H1 (cell line): ENCODE measurements around the gene SMIM34. TPM values are rescaled to one million over a fixed set of nuclear protein-coding genes. Genes with fewer than 3 reads are reported as not detected.
A peak's percentile ranks its signal among the peaks of the same experiment; 100 is the strongest.

Source experiments
- CTCF ChIA-PET: fragments of 300-600 bp; sonication (Branson Sonifier 250); formaldehyde crosslinking; loops from one replicate; lab custom pipeline; 2021; ENCODE audit not compliant: partially characterized antibody; lab: Charles Lee
- POLR2A ChIA-PET: fragments of 300-600 bp; sonication (Branson Sonifier 250); formaldehyde crosslinking; loops from one replicate; lab custom pipeline; 2021; ENCODE audit warnings: inconsistent platforms; ENCODE audit not compliant: partially characterized antibody; lab: Charles Lee
- DNase-seq, 2 experiments: peaks; one replicate each; pipeline versions ENCODE4 v3.0.0 to v3.0.0-alpha.2; 2010 to 2022; ENCODE audit warnings: low spot score in 2 of 2, low read depth in 1 of 2, mixed read lengths in 1 of 2
- FAIRE-seq: peaks from 2 replicates; lab custom pipeline; 2011; peaks lifted over from hg19 to GRCh38; lab: Jason Lieb, UNC
- H2AFZ ChIP-seq: 2 replicates; pipeline ENCODE4 v1.8.1; 2012; ENCODE audit warnings: low read length, inconsistent platforms
- H2AK5ac ChIP-seq: 2 replicates; pipeline ENCODE4 v1.6.1; 2013; ENCODE audit warnings: low read depth, low read length
- H2BK120ac ChIP-seq: replicated peaks from 2 replicates; pipeline ENCODE3; 2013; ENCODE audit warnings: low read depth, low read length, inconsistent platforms
- H2BK12ac ChIP-seq: 2 replicates; pipeline ENCODE4 v1.6.1; 2013; ENCODE audit warnings: low read depth, low read length
- H2BK15ac ChIP-seq: 2 replicates; pipeline ENCODE4 v1.6.1; 2013; ENCODE audit warnings: low read length
- H2BK20ac ChIP-seq: 2 replicates; pipeline ENCODE4 v1.6.1; 2013; ENCODE audit warnings: low read length
- H2BK5ac ChIP-seq: 2 replicates; pipeline ENCODE4 v1.6.1; 2013; ENCODE audit warnings: low read depth, low read length
- H3K14ac ChIP-seq: 2 replicates; pipeline ENCODE4 v1.6.1; 2013; ENCODE audit warnings: inconsistent platforms; ENCODE audit not compliant: insufficient read length
- H3K18ac ChIP-seq: 2 replicates; pipeline ENCODE4 v1.6.1; 2013; ENCODE audit warnings: low read length; ENCODE audit errors: extremely low read depth
- H3K23ac ChIP-seq: 2 replicates; pipeline ENCODE4 v1.6.1; 2013; ENCODE audit warnings: inconsistent platforms; ENCODE audit not compliant: insufficient read length
- H3K23me2 ChIP-seq: 2 replicates; pipeline ENCODE4 v1.6.1; 2013; ENCODE audit warnings: low read depth, low read length
- H3K27ac ChIP-seq: 2 replicates; pipeline ENCODE4 v1.6.1; 2011; ENCODE audit warnings: low read depth, low read length, inconsistent platforms
- H3K27me3 ChIP-seq, 4 experiments: replicated peaks in 1 of 4; 1 replicate in 1 of 4; 2 replicates in 3 of 4; pipeline versions ENCODE4 v1.6.1 to v1.8.1; 2011 to 2013; ENCODE audit warnings: low read length in 3 of 4, mild to moderate bottlenecking in 3 of 4, inconsistent platforms in 2 of 4, mixed read lengths in 2 of 4, moderate library complexity in 1 of 4; ENCODE audit not compliant: control insufficient read depth in 3 of 4, insufficient read depth in 3 of 4; ENCODE audit errors: extremely low read depth in 1 of 4
- H3K36me3 ChIP-seq, 4 experiments: 2 replicates each; pipeline versions ENCODE4 v1.6.1 to v1.8.1; 2011 to 2013; ENCODE audit warnings: mild to moderate bottlenecking in 4 of 4, low read length in 3 of 4, moderate library complexity in 2 of 4, control low read depth in 1 of 4, inconsistent platforms in 1 of 4; ENCODE audit not compliant: insufficient read depth in 4 of 4, control insufficient read depth in 2 of 4
- H3K4ac ChIP-seq: replicated peaks from 2 replicates; pipeline ENCODE3; 2013; ENCODE audit warnings: low read length, low read depth, mixed read lengths, inconsistent platforms; ENCODE audit not compliant: insufficient read length
- H3K4me1 ChIP-seq, 4 experiments: replicated peaks in 1 of 4; 1 replicate in 1 of 4; 2 replicates in 3 of 4; pipeline versions ENCODE4 v1.6.1 to v1.8.1; 2011 to 2013; ENCODE audit warnings: low read length in 3 of 4, inconsistent platforms in 2 of 4, mixed read lengths in 1 of 4; ENCODE audit not compliant: insufficient read depth in 4 of 4, control insufficient read depth in 3 of 4
- H3K4me2 ChIP-seq, 2 experiments: 2 replicates each; pipeline versions ENCODE4 v1.6.1 to v1.8.1; 2011 to 2013; ENCODE audit warnings: low read depth in 2 of 2, low read length in 2 of 2, control low read depth in 1 of 2, inconsistent platforms in 1 of 2, mild to moderate bottlenecking in 1 of 2; ENCODE audit not compliant: insufficient read depth in 1 of 2
- H3K4me3 ChIP-seq, 4 experiments: fragments of 200-600, 300-600 bp in 1 of 4; sonication (generic), shearing (Covaris generic), sonication (Bioruptor Twin) in 1 of 4; 2 replicates each; pipeline versions ENCODE4 v1.5.1 to v1.8.1; 2011 to 2016; ENCODE audit warnings: low read length in 4 of 4, low read depth in 3 of 4, control low read depth in 2 of 4, inconsistent platforms in 2 of 4, mild to moderate bottlenecking in 2 of 4, mixed read lengths in 1 of 4, moderate library complexity in 1 of 4; ENCODE audit not compliant: insufficient read depth in 2 of 4; ENCODE audit errors: extremely low read depth in 1 of 4
- H3K56ac ChIP-seq: replicated peaks from 2 replicates; pipeline ENCODE3; 2013; ENCODE audit warnings: low read depth, mild to moderate bottlenecking, mixed read lengths, low read length, inconsistent platforms; ENCODE audit not compliant: insufficient read length
- H3K79me1 ChIP-seq: 2 replicates; pipeline ENCODE4 v1.6.1; 2013; ENCODE audit warnings: low read depth, low read length, control low read depth
- H3K79me2 ChIP-seq, 2 experiments: 2 replicates each; pipeline versions ENCODE4 v1.6.1 to v1.8.1; 2012 to 2013; ENCODE audit warnings: low read length in 2 of 2, mild to moderate bottlenecking in 2 of 2, inconsistent platforms in 1 of 2; ENCODE audit not compliant: insufficient read depth in 2 of 2, control insufficient read depth in 1 of 2
- H3K9ac ChIP-seq, 4 experiments: replicated peaks in 1 of 4; 1 replicate in 1 of 4; 2 replicates in 3 of 4; pipeline versions ENCODE4 v1.6.1 to v1.8.1; 2011 to 2013; ENCODE audit warnings: low read depth in 3 of 4, low read length in 3 of 4, control low read depth in 2 of 4, mild to moderate bottlenecking in 2 of 4, moderate library complexity in 2 of 4, inconsistent platforms in 1 of 4; ENCODE audit errors: extremely low read depth in 1 of 4
- H3K9me3 ChIP-seq, 2 experiments: 2 replicates each; pipeline versions ENCODE4 v1.6.1 to v1.8.1; 2012 to 2013; ENCODE audit warnings: mild to moderate bottlenecking in 2 of 2, moderate library complexity in 2 of 2, control low read depth in 1 of 2, inconsistent platforms in 1 of 2, low read depth in 1 of 2, low read length in 1 of 2, mixed read lengths in 1 of 2; ENCODE audit not compliant: insufficient read depth in 2 of 2
- H4K20me1 ChIP-seq, 2 experiments: replicated peaks in 1 of 2; 2 replicates each; pipeline versions ENCODE3 to v1.8.1; 2011 to 2013; ENCODE audit warnings: inconsistent platforms in 2 of 2, low read length in 2 of 2, mild to moderate bottlenecking in 1 of 2; ENCODE audit not compliant: insufficient read depth in 2 of 2, control insufficient read depth in 1 of 2
- H4K5ac ChIP-seq: 2 replicates; pipeline ENCODE4 v1.6.1; 2013; ENCODE audit warnings: low read length, low read depth, mixed read lengths, inconsistent platforms; ENCODE audit not compliant: insufficient read length
- H4K8ac ChIP-seq: 2 replicates; pipeline ENCODE4 v1.8.0; 2013; ENCODE audit warnings: mild to moderate bottlenecking, moderate library complexity, low read length, inconsistent platforms; ENCODE audit not compliant: insufficient read depth; ENCODE audit errors: extremely low read depth
- H4K91ac ChIP-seq: replicated peaks from 2 replicates; pipeline ENCODE3; 2013; ENCODE audit warnings: low read length, mixed read lengths, inconsistent platforms; ENCODE audit not compliant: insufficient read length
- CBX8 ChIP-seq: fragments of 300-800, 300-1000 bp; sonication (generic); IDR thresholded peaks from 2 replicates; pipeline ENCODE4 v1.7.1; 2016; ENCODE audit warnings: low read depth, low read length, borderline replicate concordance
- CHD2 ChIP-seq: IDR thresholded peaks from 2 replicates; pipeline ENCODE4 v1.6.1; 2012; ENCODE audit warnings: low read length, improper control_type of control experiment
- EP300 ChIP-seq, 2 experiments: IDR thresholded peaks; 1 replicate in 1 of 2; 2 replicates in 1 of 2; pipeline ENCODE4 v1.6.1; 2011 to 2012; ENCODE audit warnings: low read depth in 2 of 2, low read length in 2 of 2, mild to moderate bottlenecking in 2 of 2, borderline replicate concordance in 1 of 2, inconsistent platforms in 1 of 2, moderate library complexity in 1 of 2
- EZH2 ChIP-seq: fragments of 200-600 bp; sonication (generic); IDR thresholded peaks from 2 replicates; pipeline ENCODE4 v1.7.1; 2012; ENCODE audit warnings: low read depth, mild to moderate bottlenecking, moderate library complexity, low read length, inconsistent platforms; ENCODE audit not compliant: severe bottlenecking
- KDM4A ChIP-seq: IDR thresholded peaks from one replicate; pipeline ENCODE4 v1.7.1; 2012; ENCODE audit warnings: low read depth, mild to moderate bottlenecking, moderate library complexity, low read length, inconsistent platforms; ENCODE audit not compliant: severe bottlenecking
- MAX ChIP-seq: IDR thresholded peaks from 2 replicates; pipeline ENCODE4 v1.6.1; 2012; ENCODE audit warnings: inconsistent platforms
- RAD21 ChIP-seq, 2 experiments: IDR thresholded peaks in 1 of 2; conservative IDR thresholded peaks in 1 of 2; 2 replicates each; pipeline ENCODE4 v1.6.1; 2011; ENCODE audit warnings: low read depth in 2 of 2, low read length in 2 of 2, improper control_type of control experiment in 1 of 2, inconsistent platforms in 1 of 2, mild to moderate bottlenecking in 1 of 2, moderate library complexity in 1 of 2
- SAP30 ChIP-seq: fragments of 300-600 bp; sonication (generic); IDR thresholded peaks from 2 replicates; pipeline ENCODE4 v1.7.1; 2012; ENCODE audit warnings: low read length, moderate library complexity, mild to moderate bottlenecking, inconsistent platforms; ENCODE audit not compliant: insufficient read depth, insufficient replicate concordance
- SIX5 ChIP-seq: IDR thresholded peaks from 2 replicates; pipeline ENCODE4 v1.6.1; 2011; ENCODE audit warnings: mild to moderate bottlenecking, low read depth, low read length
- TAF1 ChIP-seq: IDR thresholded peaks from 2 replicates; pipeline ENCODE4 v1.6.1; 2011; ENCODE audit warnings: mild to moderate bottlenecking, low read depth, low read length
- TCF12 ChIP-seq: IDR thresholded peaks from 2 replicates; pipeline ENCODE4 v1.6.1; 2011; ENCODE audit warnings: low read depth, mild to moderate bottlenecking, low read length
- WGBS, 2 experiments: shearing (Covaris generic) in 1 of 2; methylation state at CpG; one replicate each; pipeline versions ENCODE4 v1.1.6 to v1.1.7; 2013 to 2015; ENCODE audit warnings: low lambda C conversion rate in 2 of 2, mixed read lengths in 2 of 2, inconsistent platforms in 1 of 2, low coverage in 1 of 2, missing lambda C conversion rate in 1 of 2; ENCODE audit not compliant: insufficient replicate concordance in 2 of 2, insufficient coverage in 1 of 2, insufficient read length in 1 of 2; ENCODE audit errors: extremely low coverage in 1 of 2, missing lambda C conversion rate in 1 of 2; 5-methylcytosine and 5-hydroxymethylcytosine counted together
- polyA plus RNA-seq, 7 experiments: library from polyadenylated mRNA; depleted of rRNA in 3 of 7; stranded (reverse) in 5 of 7; unstranded in 2 of 7; fragments of >200 nt in 5 of 7; fragments of 200-250 nt in 2 of 7; gene quantifications; 1 replicate in 5 of 7; 2 replicates in 1 of 7; 4 replicates in 1 of 7; pipeline versions ENCODE4 v1.2.1 to v1.2.3, GENCODE V29; 2011 to 2013; ENCODE audit warnings: missing spikeins in 2 of 7, mixed read lengths in 2 of 7
- total RNA-seq: library from RNA; stranded (reverse); fragmentation: NEBNext Ultra II Directional; extraction: Animal tissue kit (Norgen Biotek cat#: 25700); gene quantifications from 2 replicates; pipeline ENCODE4 v1.2.1, GENCODE V29; 2021

SMIM34 gene
- total and polyA plus RNA-seq, 2 of the 8 experiments (the other 6 are each of a cell fraction or from before 2014, with no cell fraction given), result not detected

- H4K8ac ChIP-seq, result no peak overlapping the region
- no peaks in the 10 kb centered on the region for H3K23me2 ChIP-seq
- peaks cover 0 to 3% (median 0%) of the 10 kb centered on the region in 4 experiments; a peak in 3 of 7 replicates for H3K4me1 ChIP-seq
- H3K4ac ChIP-seq, result no peak overlapping the region
- ChIA-PET POLR2A (no interaction called here), CTCF (interaction anchor here (1.8 kb wide), 1 partner anchor 10 kb away, joined by 6 read pairs; no protein-coding TSS in a partner anchor)
- H3K18ac ChIP-seq, result no peak overlapping the region
- H3K56ac ChIP-seq, result no peak overlapping the region
- H3K23ac ChIP-seq, result no peak overlapping the region
- no peak overlapping the region for H2BK120ac ChIP-seq
- no peak overlapping the region for H4K5ac ChIP-seq
- no peak overlapping the region for H3K4me3 ChIP-seq
- H2AFZ ChIP-seq, result no peak overlapping the region
- H3K9ac ChIP-seq, result no peak overlapping the region
- H3K27me3 ChIP-seq, result no peaks in the 10 kb centered on the region; a peak in 1 of 7 replicates
- no peak overlapping the region for H2BK20ac ChIP-seq
- H4K91ac ChIP-seq, result no peak overlapping the region
- FAIRE-seq (no peak), DNase-seq (peak in 1 of 2 experiments; percentile 27)
- no peak overlapping the region for H2AK5ac ChIP-seq
- 93% methylated on average over 5 of the region's 5 CpGs; no CpG with 5 or more reads in 1 of the 2 experiments for WGBS, 2 experiments
- H3K14ac ChIP-seq, result no peak overlapping the region
- H3K27ac ChIP-seq, result no peak overlapping the region
- H3K79me2 ChIP-seq, result no peaks in the 10 kb centered on the region
- H3K4me2 ChIP-seq, result no peak overlapping the region
- no peaks in the 10 kb centered on the region for H3K36me3 ChIP-seq
- H3K9me3 ChIP-seq, result no peaks in the 10 kb centered on the region
- no peaks in the 10 kb centered on the region for H3K79me1 ChIP-seq
- no peak overlapping the region for H2BK15ac ChIP-seq
- no peak overlapping the region for H2BK5ac ChIP-seq
- no peaks in the 10 kb centered on the region for H4K20me1 ChIP-seq
- no peak overlapping the region; the same call in 1 of the 2 replicates for H2BK12ac ChIP-seq
- no peak for TF ChIP-seq EP300 (IDR thresholded peaks at IDR 0.05; ENCODE audit: borderline replicate concordance in 1 of 2, low read depth in 2 of 2, low read length in 2 of 2)
- TF ChIP-seq KDM4A, result no peak
- TF ChIP-seq TCF12, result no peak
- TF ChIP-seq CHD2, result no peak
- TF ChIP-seq TAF1, result no peak
- no peak for TF ChIP-seq MAX
- no peak for TF ChIP-seq EZH2
- TF ChIP-seq CBX8, result no peak
- TF ChIP-seq SIX5, result no peak
- no peak for TF ChIP-seq SAP30
- no peak for TF ChIP-seq RAD21 (IDR thresholded peaks at IDR 0.05 in 1 of 2, conservative IDR thresholded peaks at IDR 0.05 in 1 of 2; ENCODE audit: low read depth in 2 of 2, low read length in 2 of 2)
These were observed 51.4 kb downstream of the SMIM34 start for GRCh38 chr21:34372321-34372720.
